HG03457 (cell line): ENCODE results near the gene CELA2A.
"Not testable (repeated sequence)": the region's sequence is repeated elsewhere in the genome, so short reads cannot be mapped to it uniquely, and the experiment has no call there.

Source experiments
- ATAC-seq: cut with Tn5 transposase; IDR thresholded peaks from one replicate; pipeline ENCODE4 v1.9.1; 2021; ENCODE audit warnings: moderate number of reproducible peaks; ENCODE audit not compliant: unreplicated experiment

CELA2A gene

GRCh38 chr1:15466955-15467625, 10.6 kb downstream of the CELA2A start:
- not testable (repeated sequence) for ATAC-seq

- no peak for ATAC-seq
These were observed 11.6 kb downstream of the CELA2A start for GRCh38 chr1:15468145-15468544.

GRCh38 chr1:15469361-15469760, 12.8 kb downstream of the CELA2A start:
- ATAC-seq: no peak

- ATAC-seq: not testable (repeated sequence)
These were observed 13.4 kb downstream of the CELA2A start for GRCh38 chr1:15469821-15470448.

GRCh38 chr1:15471067-15471466, 14.5 kb downstream of the CELA2A start:
- not testable (repeated sequence) for ATAC-seq

- ATAC-seq: not testable (repeated sequence)
These were observed 15.2 kb downstream of the CELA2A start for GRCh38 chr1:15471723-15472122.

GRCh38 chr1:15472587-15472986, 16.1 kb downstream of the CELA2A start:
- ATAC-seq: no peak

- no peak for ATAC-seq
These were observed 19.3 kb downstream of the CELA2A start, which contains the start of gene CELA2B for GRCh38 chr1:15475752-15476314. CELA2B (plus strand) TSS chr1:15476104; CDS start chr1:15476126, 22 bp downstream.

- ATAC-seq: no peak
These were observed 20.4 kb downstream of the CELA2A start for GRCh38 chr1:15476927-15477326.

GRCh38 chr1:15477646-15478212, 21.2 kb downstream of the CELA2A start:
- ATAC-seq: no peak

- ATAC-seq: no peak
These were observed 23.3 kb downstream of the CELA2A start for GRCh38 chr1:15479654-15480347.

- not testable (repeated sequence) for ATAC-seq
These were observed 25.9 kb downstream of the CELA2A start for GRCh38 chr1:15482455-15482854.

- ATAC-seq: not testable (repeated sequence)
These were observed 26.5 kb downstream of the CELA2A start for GRCh38 chr1:15482983-15483543.

- no peak for ATAC-seq
These were observed 27.4 kb downstream of the CELA2A start for GRCh38 chr1:15483971-15484370.

GRCh38 chr1:15484443-15484842, 27.9 kb downstream of the CELA2A start:
- not testable (repeated sequence) for ATAC-seq

- ATAC-seq: no peak
These were observed 29.1 kb downstream of the CELA2A start for GRCh38 chr1:15485636-15486035.

- ATAC-seq: not testable (repeated sequence)
These were observed 30.5 kb downstream of the CELA2A start for GRCh38 chr1:15486844-15487610.

- ATAC-seq: no peak
These were observed 31.8 kb downstream of the CELA2A start for GRCh38 chr1:15488371-15488770.

- no peak for ATAC-seq
These were observed 32.7 kb downstream of the CELA2A start for GRCh38 chr1:15489052-15489736.
